ENCODE data around the gene GPR6. TPM values are rescaled to one million over a fixed set of nuclear protein-coding genes. Genes with fewer than 3 reads are reported as not detected.

GPR6 gene
- total and polyA plus RNA-seq, 2 experiments from 2014 or later: not detected

DNA sequence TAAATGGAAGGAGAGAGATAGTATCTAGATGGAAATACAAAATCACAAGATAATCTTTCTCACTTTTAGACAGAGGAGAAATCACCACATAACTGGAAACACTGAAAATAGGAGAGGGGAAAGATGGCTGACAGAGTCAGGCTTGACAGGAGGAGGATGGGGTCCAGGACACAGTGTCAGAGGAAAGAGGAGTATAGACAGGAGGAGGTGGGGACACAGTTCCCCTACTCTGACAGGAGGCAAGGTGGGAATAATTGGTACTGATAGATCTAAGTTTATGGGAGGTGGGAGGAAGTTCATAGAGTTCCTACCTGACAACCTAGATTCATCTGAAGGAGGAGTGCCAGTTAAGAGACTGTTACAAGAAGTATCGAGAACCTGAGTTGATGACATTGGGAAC, 9.1 kb downstream of the GPR6 start:
- Histone ChIP-seq H3K4me1 (ENCODE audit: insufficient read depth) (no peaks in the 10 kb centered on the region), H2AFZ (no peak overlapping the region), H3K27me3 (peaks cover 10% of the 10 kb centered on the region), H3K4me3 (no peak overlapping the region), H3K4me2 (no peak overlapping the region), H3K27ac (no peak overlapping the region), H3K36me3 (replicated peaks; ENCODE audit: insufficient read depth, low read depth) (no peaks in the 10 kb centered on the region), H3K9me2 (replicated peaks; ENCODE audit: insufficient read depth) (no peaks in the 10 kb centered on the region), H4K20me1 (ENCODE audit: insufficient read depth, poor library complexity, severe bottlenecking) (no peaks in the 10 kb centered on the region), H3K9me3 (ENCODE audit: low read depth) (no peaks in the 10 kb centered on the region), H3K79me2 (no peaks in the 10 kb centered on the region)
- no peak for DNase-seq (ENCODE audit: low spot score)
- 85% methylated on average over 1 of the region's 1 CpG for WGBS (ENCODE audit: low lambda C conversion rate, missing lambda C conversion rate)
- TF ChIP-seq EZH2 (IDR thresholded peaks at IDR 0.05; ENCODE audit: borderline replicate concordance) (no peak), EZH2phosphoT487 (IDR thresholded peaks at IDR 0.05; ENCODE audit: low read depth, severe bottlenecking, unreplicated experiment) (no peak)
- TF ChIP-seq, protein P1, sequence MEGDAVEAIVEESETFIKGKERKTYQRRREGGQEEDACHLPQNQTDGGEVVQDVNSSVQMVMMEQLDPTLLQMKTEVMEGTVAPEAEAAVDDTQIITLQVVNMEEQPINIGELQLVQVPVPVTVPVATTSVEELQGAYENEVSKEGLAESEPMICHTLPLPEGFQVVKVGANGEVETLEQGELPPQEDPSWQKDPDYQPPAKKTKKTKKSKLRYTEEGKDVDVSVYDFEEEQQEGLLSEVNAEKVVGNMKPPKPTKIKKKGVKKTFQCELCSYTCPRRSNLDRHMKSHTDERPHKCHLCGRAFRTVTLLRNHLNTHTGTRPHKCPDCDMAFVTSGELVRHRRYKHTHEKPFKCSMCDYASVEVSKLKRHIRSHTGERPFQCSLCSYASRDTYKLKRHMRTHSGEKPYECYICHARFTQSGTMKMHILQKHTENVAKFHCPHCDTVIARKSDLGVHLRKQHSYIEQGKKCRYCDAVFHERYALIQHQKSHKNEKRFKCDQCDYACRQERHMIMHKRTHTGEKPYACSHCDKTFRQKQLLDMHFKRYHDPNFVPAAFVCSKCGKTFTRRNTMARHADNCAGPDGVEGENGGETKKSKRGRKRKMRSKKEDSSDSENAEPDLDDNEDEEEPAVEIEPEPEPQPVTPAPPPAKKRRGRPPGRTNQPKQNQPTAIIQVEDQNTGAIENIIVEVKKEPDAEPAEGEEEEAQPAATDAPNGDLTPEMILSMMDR (IDR thresholded peaks at IDR 0.05; ENCODE audit: poor library complexity): no peak

DNA sequence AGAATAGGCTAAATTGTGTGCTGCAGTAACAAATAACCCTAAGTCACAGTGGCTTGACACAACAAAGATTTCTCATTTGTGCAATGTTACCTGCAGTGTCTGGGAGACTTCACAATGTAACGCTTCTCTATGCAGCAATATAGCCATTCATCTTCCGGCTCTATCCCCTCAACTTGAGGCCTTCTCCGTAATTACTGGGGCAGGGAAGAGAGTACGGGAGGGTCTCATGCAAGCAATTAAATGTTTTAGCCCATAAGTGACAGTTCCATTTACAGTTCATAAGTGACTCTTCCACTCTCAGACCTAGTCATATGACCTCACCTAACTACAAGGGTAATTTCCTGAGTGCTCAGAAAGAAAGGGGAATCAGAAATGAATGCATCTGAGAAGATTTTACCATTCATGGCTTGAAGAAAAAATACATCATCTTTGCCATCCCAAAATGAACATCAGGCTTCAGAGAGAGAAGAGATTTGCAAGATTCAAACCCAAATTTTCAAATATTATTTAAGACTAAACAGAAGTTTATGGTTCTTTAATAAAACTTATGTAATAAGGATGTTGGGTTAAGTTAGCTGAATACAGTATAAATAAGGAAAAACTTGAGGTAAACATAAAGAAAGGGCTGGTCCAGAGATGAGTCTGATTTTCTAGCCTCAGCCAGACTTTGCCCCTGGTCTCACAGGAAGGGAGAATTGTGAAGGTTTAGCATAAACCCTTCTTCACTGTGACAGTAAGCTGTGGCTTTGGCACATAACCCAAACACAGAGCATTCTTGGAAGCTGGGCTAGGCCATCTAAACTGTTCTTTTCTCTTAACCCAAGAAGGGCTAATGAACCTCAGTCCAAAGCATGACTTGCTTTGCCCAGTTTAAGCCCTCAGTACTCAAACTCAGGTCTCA, 13.3 kb downstream of the GPR6 start:
- Histone ChIP-seq H2AFZ (no peak overlapping the region), H3K27me3 (no peaks in the 10 kb centered on the region), H3K79me2 (no peaks in the 10 kb centered on the region), H3K4me1 (ENCODE audit: insufficient read depth) (no peaks in the 10 kb centered on the region), H3K9me2 (replicated peaks; ENCODE audit: insufficient read depth) (no peaks in the 10 kb centered on the region), H3K36me3 (replicated peaks; ENCODE audit: insufficient read depth, low read depth) (no peaks in the 10 kb centered on the region), H3K4me2 (no peak overlapping the region), H4K20me1 (ENCODE audit: insufficient read depth, poor library complexity, severe bottlenecking) (no peaks in the 10 kb centered on the region), H3K4me3 (no peak overlapping the region), H3K9me3 (ENCODE audit: low read depth) (no peaks in the 10 kb centered on the region), H3K27ac (no peak overlapping the region)
- TF ChIP-seq EZH2phosphoT487 (IDR thresholded peaks at IDR 0.05; ENCODE audit: low read depth, severe bottlenecking, unreplicated experiment): no peak
- TF ChIP-seq, protein P1 (IDR thresholded peaks at IDR 0.05; ENCODE audit: poor library complexity): no peak
- no peak for TF ChIP-seq EZH2 (IDR thresholded peaks at IDR 0.05; ENCODE audit: borderline replicate concordance)
- 91% methylated on average over 4 of the region's 4 CpGs for WGBS (ENCODE audit: low lambda C conversion rate, missing lambda C conversion rate)
- DNase-seq (ENCODE audit: low spot score): no peak

DNA sequence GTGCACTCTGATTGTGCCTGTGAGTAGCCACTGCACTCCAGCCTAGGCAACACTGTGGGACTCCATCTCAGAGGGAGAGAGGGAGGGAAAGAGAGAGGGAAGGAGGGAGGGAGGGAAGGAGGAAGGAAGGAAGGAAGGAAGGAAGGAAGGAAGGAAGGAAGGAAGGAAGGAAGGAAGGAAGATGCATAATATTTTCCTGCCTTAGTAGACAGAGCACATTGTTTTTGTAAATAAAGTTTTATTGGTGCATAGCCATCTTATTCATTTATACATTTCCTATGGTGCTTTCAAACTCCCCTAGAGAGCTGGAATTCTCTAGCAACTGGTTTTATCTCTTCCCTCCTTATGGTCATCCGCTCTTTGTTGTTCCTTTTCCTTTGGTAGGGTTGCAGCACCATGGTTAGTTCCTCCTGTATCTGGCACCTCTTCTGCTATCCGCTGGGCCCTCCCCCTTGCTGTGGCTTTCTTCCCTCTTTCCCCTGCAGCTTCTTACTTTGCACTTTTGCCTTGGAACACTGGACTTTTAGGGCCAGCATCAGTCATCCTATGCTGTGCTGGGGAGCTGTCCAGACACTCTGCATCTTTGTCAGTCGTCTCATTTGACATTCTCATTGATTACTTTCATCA, 20.2 kb downstream of the GPR6 start:
- Histone ChIP-seq H3K4me3 (no peak overlapping the region), H3K4me2 (no peak overlapping the region), H4K20me1 (ENCODE audit: insufficient read depth, poor library complexity, severe bottlenecking) (no peaks in the 10 kb centered on the region), H3K27ac (no peak overlapping the region), H3K9me3 (ENCODE audit: low read depth) (no peaks in the 10 kb centered on the region), H3K36me3 (replicated peaks; ENCODE audit: insufficient read depth, low read depth) (no peaks in the 10 kb centered on the region), H3K9me2 (replicated peaks; ENCODE audit: insufficient read depth) (no peaks in the 10 kb centered on the region), H3K27me3 (peaks cover 15% of the 10 kb centered on the region), H2AFZ (no peak overlapping the region), H3K79me2 (no peaks in the 10 kb centered on the region), H3K4me1 (ENCODE audit: insufficient read depth) (no peaks in the 10 kb centered on the region)
- WGBS (ENCODE audit: low lambda C conversion rate, missing lambda C conversion rate): 44% methylated on average over 3 of the region's 3 CpGs
- TF ChIP-seq EZH2 (IDR thresholded peaks at IDR 0.05; ENCODE audit: borderline replicate concordance) (no peak), EZH2phosphoT487 (IDR thresholded peaks at IDR 0.05; ENCODE audit: low read depth, severe bottlenecking, unreplicated experiment) (no peak)
- TF ChIP-seq, protein P1 (IDR thresholded peaks at IDR 0.05; ENCODE audit: poor library complexity): no peak
- no peak for DNase-seq (ENCODE audit: low spot score)
